GM18526 (cell line): Measurements from ENCODE around the gene GINS2.

Source experiments
- POLR2A ChIP-seq: IDR thresholded peaks from 3 replicates; pipeline ENCODE4 v1.6.1; 2011; ENCODE audit not compliant: insufficient read length; ENCODE audit errors: extremely low read depth

GINS2 gene

DNA sequence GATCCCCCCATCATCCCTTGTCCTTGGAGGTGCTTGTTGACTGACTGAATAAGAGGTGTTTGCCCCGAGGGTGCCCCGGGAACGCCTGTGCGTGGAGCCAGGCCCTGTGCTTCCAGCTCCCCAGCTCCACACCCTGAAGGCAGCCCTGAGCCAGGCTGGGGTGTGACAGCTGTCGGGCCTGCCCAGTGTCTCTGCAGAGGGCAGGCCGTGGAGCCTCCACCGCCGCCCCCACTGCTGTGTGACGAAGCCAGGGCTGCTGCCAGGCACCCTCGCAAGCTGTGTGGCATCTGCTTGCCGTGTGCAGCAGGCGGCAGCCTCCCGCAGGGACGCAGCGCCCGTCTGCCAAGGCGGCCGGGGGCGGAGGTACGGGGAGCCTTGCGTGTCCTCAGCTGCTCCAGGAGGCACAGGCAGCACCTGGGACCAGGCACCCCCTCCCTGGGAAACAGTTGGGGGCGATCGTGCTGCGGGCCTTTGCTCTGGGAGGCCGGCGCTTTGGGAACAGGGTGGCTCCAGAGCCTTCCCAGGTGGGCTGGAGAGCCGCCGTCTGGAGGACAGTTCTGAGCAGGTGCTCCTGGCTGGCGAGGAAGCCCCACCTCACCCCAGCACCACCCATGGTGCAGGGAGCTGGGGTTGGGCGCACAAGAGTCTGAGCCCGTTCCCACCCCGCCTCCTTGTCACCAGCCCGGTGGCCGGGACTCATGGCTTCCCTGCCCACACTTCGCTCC lies 49.1 kb downstream of the GINS2 start:
- TF ChIP-seq POLR2A: no peak

DNA sequence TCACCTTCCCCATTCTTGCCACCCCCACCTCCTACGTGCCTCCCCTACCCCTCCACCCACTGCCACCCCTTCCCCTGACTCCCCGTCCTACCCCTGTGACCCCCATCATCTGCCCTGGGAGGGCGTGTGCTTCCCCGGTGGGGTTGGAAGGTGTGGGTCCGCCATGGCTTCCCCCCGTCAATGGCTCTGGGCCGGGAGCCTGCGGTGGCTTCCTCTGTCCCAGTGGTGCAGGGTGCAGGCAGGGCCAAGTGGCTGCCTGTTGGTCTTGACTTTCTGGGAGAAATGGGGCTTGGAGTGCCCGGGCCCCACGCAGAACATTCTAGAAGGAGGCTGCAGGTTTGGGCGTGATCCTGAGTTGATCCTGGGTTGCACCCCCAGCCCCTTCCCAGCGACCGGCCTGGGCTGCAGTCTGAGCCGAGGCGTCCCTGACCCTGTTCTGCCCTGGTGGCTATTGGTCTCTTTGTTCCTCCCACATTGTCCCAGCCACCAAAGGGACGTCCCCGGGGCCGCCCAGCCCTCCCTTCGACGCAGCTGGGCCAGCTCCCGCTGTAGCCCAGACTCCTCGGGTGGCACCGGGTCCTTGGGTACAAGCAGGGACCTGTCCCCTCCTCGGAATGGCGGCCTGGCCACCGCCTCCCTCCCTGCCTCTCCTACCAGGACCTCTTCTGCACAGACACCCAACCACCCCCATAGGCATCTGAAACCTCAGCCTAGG lies 49.9 kb downstream of the GINS2 start:
- no peak for TF ChIP-seq POLR2A

DNA sequence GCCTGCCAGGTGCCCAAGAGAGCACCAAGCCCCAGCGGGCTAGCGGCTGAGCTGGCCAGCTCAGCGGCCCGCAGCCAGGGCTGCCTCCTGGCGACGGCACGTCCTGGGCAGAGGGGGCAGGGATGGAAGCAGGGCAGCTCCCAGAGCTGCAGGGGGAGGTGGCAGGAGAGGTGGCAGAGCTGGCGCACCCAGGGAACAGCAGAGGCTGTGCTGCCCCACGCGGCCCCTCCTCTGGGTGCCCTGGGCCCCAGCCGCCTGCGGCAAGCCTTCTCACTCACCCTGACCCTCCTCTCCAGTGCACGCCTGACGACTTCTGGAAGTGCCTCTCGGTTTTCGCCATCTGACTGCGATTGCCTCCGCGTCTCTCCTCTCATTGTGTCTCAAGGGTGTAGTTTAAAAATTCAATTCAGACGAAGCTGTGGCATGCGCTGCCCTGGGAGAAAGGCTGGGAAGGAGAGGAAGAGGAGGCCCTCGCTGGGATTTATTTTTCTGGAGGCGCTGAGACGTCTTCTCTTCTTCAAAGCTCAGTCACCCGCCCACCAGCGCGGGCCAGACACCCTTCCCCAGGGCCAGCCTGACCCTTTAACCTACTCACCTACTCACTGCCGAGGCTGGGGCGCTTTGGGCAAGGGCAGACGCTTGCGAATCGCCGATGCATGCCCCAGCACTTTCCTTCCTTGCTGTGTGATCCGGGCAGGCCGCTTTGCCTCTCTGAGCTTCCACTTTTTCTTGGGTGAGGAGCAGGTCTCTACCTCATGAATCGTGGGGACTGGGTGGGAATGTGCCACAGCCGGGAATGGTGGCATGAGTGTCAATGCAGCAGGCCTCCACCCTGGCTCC lies 50.7 kb downstream of the GINS2 start:
- TF ChIP-seq POLR2A: no peak

DNA sequence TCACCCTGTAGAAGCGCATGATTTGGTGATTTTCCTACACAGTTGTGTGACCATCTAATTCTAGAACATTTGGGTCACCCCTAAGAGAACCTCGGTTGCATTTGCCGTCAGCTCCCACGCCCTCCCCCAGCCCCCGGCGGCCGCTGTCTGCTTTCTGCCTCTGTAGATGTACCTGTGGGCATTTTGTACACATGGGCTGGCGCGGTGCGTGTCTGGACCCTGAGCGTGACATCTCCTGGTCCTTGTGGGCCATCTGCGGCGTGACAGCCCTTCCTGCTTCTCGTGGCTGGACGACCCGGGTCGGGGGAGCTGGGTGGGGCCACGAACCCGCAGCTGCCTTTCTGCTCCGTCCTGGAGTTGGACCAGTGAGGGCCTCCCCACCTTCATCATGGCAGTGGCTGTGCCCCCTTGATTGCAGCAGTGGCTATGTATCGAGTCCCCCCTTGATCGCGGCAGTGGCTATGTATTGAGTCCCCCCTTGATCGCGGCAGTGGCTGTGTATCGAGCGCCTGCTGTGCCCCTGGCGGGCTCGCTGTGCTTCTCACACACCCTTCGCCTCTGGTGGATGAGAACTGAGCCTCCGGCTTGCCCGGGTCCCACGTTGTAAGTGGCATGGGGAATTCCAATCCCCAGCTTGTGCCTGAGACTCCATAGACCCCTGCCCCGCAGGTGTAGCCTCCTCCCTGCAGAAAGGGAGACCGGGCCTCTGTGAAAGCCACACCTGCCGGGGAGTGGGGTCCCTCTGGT lies 51.5 kb downstream of the GINS2 start:
- TF ChIP-seq POLR2A: no peak

DNA sequence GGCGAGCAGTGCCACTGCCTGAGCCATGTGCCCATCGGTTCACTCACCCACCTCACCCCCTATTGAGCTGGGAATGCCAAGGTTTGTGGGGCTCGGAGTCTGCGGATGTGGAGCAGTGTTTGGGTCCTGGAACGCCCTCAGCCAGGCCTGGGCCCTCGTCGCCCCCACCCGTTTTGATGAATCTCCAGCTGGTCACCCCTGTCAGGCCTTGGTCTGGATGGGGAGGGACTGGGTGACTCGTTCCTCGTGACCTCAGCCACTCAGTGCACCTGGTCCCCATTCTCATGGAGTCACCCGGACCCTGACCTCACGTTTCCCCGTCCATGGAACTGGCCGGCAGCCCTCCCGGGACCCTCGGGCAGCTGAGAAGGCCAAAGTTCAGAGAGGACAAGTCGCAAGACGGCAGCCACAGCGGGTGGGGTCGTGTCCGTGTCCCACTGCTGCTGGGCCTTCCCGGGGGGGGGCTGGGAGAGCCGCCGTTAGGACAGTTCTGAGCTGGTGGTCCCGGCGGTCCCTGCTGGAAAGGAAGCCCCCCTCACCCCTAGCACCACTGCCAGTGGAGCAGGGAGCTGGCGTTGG lies 52.4 kb downstream of the GINS2 start:
- no peak for TF ChIP-seq POLR2A

DNA sequence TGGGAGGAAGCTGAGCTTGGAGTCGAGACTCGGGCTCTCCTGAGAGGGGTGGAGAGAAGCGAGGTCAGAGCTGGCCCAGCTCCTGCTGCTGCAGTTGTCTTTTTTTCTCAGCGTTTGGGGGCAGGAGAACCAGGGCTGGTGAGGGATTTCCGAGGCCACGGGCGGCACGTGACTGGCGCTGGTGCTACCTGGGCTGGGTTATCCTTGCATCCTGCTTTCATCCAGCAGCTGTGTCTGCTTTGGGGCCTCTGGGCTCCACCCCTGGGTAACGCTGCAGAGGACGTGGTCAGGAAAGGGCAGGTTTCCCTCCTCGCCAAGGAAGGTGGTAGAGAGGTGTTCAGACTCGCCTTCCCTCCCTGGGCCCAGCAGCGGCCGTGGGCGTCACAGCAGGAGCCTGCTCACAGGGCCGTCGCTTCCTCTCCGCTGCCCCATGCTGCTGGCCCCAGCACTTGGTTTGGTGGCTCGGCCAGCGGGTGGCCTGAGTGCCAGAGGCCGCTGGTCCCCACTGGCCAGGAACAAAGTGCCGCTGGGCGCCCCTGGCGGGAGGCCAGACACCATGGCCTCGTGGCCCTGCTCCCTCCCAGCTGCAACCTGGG lies 53.1 kb downstream of the GINS2 start:
- no peak for TF ChIP-seq POLR2A

DNA sequence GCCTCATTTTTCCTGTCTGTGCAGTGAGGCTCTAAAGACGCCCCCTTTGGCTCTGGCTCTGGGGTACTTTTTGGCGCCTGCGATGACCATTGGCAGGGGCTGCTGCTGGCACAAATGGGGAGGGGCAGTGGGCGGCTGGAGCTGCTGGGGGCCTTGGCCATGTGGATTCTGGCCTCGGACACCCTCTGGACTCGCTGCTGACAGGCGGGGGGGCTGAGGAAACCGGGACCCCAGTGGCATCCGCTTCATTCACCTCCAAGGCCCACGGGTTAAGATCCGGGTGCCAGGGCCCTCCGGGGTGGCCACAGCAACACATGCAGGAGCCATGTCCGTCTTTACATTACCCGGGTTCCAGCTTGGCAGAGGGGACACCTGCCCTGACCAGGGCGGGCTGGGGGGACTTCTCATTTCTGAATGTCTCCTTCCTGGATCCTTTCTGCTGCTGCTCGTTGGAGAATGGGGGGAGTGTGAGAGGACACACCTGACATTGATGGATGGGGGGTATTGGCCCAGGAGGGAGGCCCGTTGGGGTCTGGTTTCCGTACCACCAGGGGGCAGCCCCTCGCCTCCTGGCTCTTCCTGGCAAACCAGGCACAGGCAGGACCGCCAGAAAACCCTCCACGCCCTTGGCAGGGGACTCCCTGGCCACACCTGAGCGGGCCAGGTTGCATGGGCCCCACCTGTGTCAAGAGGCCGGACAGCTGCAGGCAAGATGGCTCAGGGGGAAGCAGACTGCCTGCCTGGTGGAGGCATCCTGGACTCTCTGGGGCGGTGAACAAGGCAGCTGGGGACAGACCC lies 53.8 kb downstream of the GINS2 start:
- no peak for TF ChIP-seq POLR2A

DNA sequence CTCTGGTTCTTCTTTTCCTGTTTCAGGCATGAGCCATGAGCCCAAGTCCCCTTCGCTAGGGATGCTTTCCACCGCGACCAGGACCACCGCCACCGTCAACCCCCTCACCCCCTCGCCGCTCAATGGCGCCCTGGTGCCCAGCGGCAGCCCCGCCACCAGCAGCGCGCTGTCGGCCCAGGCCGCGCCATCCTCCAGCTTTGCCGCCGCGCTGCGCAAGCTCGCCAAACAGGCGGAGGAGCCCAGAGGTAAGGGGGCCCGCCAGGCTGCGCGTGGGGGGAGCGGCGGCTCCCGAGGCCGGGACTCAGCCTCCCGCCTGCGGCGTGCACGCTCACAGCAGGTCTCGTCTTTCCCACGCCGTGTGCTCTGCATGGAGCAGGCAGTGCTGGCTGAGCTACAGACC lies 54.9 kb downstream of the GINS2 start:
- no peak for TF ChIP-seq POLR2A

DNA sequence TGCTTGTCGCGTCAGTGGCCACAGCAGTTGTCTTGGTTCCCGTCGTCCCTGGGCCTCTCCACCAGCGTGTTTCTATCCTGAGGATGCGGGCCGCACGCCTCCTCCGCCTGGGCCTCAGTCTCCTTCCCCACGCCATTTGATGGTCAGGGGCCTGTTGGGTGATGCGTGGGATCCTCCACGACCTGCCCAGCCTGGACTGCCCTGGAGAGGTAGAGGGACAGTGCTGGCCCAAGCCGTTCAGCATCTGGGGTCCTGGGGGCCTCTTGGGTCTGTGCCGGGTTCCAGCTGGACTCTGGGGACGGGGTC lies 55.4 kb downstream of the GINS2 start:
- TF ChIP-seq POLR2A: no peak

DNA sequence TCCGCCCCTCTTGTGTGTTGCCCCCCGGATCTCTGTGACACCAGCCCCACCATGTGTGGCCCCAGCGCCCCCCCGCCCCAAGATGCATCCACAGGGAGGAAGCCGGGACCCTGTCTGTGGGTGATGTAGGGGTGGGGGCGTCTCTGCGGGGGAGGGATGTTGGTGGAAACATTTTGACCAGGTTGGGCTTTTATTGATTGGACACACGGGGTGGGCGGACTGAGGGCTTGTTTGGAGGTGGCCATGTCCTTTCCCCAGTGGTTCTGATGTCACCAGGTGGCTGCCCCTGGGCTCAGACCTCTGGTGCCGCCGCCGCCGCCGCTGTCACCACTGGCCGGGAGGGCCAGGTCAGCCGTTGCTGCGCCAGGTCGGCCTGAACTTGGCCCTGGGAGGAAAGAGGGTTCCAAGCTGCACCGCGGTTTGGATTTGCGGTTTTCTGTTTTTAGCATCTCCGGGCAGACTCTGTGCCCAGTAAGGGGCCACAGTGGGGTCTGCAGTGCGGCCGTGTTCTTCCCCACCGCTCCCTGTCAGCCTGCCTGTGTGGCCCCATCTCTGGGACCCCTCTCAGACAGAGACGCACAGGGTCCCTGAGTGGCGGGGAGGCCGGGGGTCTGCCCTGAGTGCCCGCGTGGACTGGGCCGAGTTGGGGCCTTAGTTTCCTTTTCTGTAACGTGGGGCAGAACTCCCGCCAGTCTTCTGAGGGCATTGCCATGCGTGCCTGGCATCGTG lies 55.9 kb downstream of the GINS2 start:
- no peak for TF ChIP-seq POLR2A

DNA sequence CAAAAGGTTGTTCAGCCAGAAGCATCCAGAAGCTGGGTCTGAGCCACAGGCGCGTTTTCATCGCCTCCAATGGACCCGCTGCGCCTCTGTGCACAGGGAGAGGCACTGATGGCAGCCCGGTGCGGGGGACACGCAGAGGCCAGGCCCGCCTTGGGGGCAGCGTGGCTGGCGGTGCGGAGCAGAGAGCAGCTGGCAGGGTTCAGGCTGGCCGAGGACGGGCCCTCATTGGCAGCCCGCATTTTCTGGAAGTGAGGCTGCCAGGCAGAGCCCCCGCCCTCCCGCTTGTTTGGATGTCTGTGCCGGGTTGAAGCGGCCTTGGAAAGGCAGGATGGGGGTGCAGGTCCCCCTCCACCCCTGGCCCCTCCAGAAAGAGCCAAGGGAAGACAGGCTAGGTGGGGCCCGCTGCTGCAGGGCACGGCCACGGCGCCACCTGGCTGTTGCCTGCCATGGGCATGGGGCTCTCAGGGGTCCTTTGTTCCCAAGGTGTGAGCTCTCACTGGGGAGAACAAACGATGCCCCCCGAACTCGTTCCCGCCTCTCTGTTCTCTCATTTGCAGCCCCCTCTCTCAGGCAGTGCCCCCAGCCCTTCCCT lies 56.9 kb downstream of the GINS2 start:
- no peak for TF ChIP-seq POLR2A

DNA sequence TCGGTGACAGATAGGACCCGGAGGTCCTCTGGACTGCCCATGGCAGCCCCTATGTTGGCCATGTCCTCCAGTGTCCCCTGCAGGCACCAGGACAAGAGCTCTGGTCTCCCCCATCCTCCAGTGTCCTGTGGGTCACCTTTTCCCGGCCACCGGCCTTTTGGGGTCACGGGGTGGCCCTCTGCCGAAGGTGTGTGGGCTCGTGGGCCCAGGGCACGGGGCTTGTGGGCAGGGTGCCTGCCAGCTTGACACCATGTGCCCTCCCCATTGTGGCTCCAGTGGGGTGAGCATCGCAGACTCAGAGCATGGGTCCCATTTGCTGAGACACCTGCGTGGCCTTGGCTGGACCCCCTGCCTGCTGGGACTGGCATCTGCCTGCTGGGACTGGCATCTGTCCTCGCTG lies 57.5 kb downstream of the GINS2 start:
- no peak for TF ChIP-seq POLR2A

DNA sequence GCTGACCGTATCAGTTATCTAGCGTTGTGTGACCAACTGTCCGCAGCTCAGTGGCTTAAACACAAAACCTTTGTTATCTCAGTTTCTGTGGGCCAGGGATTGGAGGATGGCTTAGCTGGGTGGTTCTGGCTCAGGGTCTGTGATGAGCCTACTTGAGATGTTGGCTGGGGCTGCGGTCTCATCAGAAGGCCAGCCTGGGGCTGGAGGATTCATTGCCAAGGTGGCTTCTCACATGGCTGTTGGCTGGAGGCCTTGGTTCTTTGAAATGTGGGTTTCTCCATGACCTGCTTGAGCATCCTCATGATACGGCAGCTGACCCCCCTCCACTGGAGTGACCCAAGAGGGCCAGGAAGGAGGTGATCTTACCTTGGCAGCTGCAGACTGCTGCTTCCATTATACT lies 58.9 kb downstream of the GINS2 start:
- no peak for TF ChIP-seq POLR2A
